Measurements from ENCODE around the gene GSKIP.

DNA sequence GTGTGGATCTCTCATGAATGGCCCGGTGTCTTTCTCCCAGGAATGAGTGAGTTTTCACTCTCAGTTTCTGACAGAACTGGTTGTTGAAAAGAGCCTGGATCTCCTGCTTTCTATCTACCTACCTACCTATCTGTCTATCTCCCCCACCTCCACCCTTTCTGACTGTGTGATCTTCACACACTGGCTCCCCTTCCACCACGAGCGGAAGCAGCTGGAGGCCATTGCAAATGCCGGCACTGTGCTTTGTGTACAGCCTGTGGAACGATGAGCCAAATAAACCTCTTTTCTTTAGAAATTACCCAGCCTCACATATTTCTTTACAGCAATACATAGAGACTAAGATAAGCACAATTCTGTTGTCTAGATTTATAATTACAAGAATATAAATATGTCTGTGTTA is 7.2 kb downstream of the GSKIP start:
- TF ChIP-seq, protein P1, sequence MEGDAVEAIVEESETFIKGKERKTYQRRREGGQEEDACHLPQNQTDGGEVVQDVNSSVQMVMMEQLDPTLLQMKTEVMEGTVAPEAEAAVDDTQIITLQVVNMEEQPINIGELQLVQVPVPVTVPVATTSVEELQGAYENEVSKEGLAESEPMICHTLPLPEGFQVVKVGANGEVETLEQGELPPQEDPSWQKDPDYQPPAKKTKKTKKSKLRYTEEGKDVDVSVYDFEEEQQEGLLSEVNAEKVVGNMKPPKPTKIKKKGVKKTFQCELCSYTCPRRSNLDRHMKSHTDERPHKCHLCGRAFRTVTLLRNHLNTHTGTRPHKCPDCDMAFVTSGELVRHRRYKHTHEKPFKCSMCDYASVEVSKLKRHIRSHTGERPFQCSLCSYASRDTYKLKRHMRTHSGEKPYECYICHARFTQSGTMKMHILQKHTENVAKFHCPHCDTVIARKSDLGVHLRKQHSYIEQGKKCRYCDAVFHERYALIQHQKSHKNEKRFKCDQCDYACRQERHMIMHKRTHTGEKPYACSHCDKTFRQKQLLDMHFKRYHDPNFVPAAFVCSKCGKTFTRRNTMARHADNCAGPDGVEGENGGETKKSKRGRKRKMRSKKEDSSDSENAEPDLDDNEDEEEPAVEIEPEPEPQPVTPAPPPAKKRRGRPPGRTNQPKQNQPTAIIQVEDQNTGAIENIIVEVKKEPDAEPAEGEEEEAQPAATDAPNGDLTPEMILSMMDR (IDR thresholded peaks at IDR 0.05), result no peak
- TF ChIP-seq POLR2A (IDR thresholded peaks at IDR 0.05), result no peak

All from body of pancreas (tissue), 4 donors.